GM21717 (cell line): ENCODE results near the gene CRLF3.
"Not testable (repeated sequence)": the region's sequence is repeated elsewhere in the genome, so short reads cannot be mapped to it uniquely, and the experiment has no call there.

Experiments
- ATAC-seq: cut with Tn5 transposase; IDR thresholded peaks from one replicate; pipeline ENCODE4 v1.9.1; 2021; ENCODE audit warnings: mild to moderate bottlenecking, moderate library complexity; ENCODE audit not compliant: unreplicated experiment

CRLF3 gene

DNA sequence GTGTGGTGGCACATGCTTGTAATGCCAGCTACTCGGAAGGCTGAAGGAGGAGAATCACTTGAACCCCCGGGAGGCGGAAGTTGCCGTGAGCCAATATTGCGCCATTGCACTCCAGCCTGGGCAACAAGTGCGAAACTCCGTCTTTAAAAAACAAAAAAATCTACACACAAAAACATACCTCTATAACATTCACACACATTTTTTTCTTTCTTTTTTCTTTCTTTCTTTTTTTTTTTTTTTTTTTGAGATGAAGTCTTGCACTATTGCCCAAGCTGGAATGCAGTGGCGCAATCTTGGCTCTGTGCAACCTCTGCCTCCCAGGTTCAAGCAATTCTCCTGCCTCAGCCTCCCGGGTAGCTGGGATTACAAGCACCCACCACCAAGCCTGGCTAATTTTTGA lies 9.6 kb downstream of the CRLF3 start:
- ATAC-seq: not testable (repeated sequence)

DNA sequence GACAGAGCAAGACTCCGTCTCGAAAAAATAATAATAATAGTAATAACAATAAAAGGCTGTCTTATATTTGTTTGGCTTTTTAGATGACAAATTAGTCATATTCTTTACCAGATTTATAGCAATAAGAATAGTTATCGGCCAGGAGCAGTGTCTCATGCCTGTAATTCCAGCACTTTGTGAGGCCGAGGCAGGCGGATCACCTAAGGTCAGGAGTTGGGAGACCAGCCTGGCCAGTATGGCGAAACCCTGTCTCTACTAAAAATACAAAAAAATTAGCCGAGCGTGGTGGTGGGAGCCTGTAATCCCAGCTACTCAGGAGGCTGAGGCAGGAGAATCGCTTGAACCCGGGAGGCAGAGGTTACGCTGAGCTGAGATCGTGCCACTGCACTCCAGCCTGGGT lies 10.3 kb downstream of the CRLF3 start:
- not testable (repeated sequence) for ATAC-seq

DNA sequence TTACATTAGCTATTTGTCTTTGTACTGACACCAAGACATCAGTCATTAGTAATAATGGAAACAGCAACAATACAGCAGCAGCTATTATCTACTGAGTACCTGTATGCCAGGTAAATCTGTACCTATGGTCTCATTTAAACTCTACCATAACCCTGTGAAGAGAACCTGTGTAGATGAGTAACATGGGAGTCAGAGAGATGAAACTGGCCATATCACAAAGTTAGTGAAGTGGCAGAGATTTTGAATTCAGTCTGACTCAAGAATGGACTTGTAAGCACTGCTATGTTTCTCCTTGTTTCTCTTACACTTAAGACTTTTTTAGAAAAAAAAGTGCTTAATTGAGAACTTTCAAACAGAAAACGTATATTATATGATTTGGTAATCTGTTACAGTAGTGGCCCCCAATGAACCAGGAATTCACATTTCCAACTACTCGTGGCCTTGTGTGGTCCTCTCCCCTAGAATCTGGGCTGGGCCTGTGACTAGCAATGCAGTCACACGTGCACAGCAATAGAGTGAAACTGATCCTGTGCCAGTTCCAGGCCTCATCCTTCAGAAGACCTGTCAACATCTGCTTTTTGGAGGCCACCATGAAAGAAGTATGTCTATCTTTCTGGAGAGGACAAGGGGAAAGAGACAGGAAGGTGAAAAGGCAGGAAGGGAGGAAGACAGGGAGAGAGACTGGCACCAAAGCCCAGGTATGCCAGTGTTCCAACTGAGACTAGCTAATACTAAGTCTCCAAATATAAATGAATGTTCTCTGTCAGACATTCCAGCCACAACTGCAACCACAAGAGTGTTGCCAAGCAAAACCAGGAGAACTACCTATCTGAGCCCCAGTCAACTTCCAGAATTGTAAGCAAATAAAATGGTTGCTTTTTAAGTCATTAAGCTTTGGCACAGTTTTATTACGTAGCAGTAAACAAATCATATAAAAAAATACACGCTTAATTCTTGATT lies 12.0 kb downstream of the CRLF3 start:
- ATAC-seq: no peak

DNA sequence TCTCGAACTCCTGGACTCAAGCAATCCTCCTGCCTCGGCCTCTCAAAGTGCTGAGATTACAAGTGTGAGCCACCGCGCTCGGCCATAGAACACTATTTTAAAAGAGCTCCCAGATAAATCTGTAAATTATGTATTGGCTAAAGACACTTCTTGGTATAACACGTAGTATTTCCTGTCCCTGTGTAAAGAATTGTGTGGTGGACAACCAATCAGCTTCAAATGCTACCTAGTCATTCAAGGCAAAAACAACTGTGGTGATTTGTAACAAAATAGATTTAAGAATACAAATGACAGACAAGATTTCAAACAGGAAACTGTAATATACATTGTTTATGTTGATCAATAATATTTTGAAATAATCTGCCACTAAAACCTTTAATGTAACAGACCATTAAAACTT lies 14.6 kb downstream of the CRLF3 start:
- ATAC-seq: no peak

DNA sequence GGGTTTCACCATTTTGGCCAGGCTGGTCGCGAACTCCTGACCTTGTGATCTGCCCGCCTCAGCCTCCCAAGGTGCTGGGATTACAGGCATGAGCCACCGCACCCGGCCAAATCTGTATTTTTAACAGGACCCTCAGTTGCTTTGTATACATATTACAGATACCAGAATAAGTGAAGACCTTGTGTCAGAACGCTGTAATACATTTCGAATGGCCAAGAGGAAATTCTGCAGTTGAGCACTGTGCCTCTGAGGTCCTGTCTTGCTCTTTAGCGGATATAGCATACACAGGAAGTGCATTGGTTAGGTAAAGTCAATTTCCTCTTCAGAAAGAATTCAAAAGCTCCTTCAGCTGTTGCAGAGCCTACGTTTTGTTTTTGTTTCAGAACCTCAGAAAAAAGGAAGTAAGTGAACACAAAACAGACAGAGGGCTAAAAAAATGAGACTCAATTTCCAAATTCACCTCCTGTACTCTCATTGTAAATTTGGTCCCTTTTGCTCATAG lies 15.7 kb downstream of the CRLF3 start:
- no peak for ATAC-seq

DNA sequence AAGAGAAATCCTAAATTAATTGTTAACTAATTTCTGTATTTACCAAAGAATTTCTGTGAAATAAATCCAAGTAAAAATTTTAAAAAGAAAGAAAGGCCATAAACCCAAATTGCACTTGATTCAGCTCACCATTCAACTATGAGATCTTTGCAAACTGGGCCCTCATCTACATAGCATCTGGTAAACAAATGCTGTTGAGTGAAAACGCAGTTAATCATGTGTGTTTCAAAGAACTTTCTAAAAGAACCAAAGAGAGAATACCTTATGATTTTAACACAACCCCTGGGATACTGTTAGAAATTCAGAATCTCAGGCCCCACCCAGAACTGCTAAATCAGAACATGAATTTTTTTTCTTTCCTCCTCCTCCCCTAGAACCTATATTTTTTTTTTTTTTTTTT lies 16.6 kb downstream of the CRLF3 start:
- ATAC-seq: no peak

DNA sequence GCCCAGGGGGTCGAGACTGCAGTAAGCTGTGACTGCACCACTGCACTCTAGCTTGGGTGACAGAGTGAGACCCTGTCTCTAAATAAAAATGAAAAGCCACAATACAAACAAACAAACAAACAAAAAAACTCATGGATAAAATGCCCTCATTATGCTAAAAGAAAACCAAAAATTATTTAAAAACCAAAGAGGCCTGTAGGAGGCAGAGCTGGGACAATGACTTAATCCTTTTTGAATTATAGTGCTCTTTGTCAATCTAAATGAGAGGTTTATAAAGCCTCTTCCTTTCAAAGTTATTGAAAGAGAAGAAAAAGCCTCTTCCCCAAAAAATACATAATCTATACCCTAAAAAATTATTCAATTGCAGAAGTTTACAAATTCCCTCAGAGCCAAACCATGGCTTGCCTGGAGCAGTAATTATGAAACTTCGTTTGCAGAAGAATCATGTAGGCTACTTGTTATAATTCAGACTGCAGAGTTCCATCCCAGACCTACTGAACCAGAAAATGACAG lies 18.5 kb downstream of the CRLF3 start:
- ATAC-seq: no peak

DNA sequence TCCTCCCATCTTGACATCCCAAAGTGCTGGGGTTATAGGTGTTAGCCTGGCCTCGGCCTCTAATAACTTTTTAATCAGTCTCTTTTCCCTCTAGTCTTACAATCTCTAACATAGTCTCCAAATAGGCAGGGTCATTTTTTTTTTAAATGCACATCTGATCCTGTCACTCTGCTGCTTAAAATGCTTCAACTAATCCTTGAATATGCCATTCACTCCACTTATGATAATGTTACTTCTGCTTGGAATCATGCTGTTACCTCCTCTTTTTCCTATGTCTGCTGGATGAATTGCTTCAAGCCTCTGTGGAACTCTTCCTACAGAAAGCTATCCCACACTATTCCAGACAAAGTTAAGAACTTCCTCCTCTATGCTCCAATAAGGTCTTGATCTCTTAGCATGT lies 22.8 kb downstream of the CRLF3 start:
- ATAC-seq: no peak

DNA sequence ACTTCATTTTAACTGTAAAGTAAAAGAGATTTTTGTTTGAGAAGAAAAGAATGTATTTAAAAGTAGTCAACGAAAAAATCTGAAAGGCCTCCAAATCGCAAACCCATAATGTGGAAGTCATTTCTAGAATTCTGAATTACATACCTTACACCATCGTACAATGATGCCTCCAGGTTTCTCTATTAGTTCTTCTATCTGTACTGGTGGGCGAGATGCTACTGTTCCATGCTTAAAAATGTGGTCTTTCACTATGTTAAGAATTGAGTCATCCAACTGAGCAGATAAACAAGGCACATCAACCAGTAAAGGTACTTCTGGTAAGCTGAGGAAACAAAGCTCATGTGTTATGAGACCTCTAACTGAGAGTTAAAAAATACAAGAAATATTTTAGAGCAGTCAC lies 28.5 kb downstream of the CRLF3 start:
- no peak for ATAC-seq

DNA sequence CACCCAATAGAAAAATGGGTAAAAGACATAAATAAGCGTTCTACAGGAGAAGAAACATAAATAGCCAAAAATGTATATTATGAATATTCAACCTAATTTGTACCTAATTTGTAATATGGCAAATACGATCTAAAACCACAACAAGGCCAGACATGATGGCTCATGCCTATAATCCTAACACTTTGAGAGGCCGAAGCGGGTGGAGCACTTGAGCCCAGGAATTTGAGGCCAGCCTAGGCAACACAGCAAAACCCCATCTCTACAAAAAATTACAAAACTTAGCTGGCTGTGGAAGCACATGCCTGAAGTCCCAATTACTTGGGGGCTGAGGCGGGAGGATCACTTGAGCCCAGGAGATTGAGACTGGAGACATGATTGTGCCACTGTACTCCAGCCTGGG lies 30.1 kb downstream of the CRLF3 start:
- ATAC-seq: no peak

DNA sequence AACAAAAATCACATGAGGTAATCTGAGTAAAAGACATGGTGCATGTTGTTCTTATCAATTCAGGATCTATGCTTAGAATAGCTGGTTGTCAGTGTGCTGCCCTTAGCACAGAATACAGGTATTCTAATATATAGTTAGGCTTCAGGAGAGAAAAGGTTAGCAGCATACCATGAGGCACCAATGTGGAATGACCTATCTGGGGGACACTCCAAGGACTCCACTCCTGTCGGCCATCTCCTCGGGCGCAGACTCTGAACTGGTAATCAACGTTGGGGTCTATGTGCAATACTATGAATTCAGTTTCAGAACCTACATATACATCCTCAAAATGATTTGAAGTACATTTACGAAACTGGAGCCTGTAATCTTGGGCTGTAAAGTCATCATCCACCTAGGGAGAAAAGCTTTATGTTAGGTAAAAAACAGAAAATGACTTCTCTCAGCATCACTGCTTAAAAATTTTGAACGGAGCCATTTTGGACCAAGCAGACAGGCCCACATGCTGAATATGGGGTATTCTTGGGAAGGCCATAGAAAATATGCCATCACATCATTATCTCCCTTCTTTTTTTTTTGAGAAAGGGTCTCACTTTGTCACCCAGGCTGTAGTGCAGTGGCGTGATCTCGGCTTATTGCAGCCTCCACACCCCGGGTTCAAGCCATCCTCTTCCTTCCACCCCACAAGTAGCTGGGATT lies 31.1 kb downstream of the CRLF3 start:
- no peak for ATAC-seq

DNA sequence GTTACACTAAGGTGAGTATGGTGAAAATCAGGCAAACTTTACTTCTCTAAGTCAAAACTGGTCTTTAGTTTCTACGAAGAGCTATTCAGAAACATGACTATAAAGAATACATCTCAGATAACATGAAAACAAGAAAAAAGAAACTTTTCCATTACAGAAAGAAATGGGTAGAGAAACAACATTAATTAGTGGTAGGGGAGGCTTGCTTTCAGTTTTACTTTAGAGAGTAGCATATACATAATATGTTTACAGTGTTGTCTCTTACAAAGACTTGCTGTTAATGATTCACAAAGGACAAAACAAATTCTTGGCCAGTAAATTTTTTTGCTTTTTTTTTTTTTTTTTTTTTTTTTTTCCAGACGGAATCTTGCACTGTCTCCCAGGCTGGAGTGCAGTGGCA lies 34.2 kb downstream of the CRLF3 start:
- ATAC-seq: no peak

DNA sequence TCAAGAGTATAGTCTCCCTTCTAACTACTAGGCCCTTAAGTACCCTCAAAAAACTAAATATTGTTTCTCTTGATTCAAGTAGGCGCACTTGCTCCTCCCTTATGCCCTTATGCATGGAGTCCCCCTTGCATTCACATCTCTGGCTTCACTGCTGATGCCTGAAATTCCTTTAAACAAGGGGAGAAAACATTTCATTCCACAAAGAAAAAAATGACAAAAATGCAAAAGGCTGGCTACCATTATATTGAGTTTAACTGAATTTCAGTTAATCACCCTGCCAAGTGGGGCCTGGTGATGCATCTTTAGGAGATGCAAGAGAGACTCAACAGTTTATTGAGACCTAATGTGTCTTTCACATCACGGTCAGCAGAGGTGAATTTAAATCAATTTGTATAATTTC lies 35.6 kb downstream of the CRLF3 start:
- no peak for ATAC-seq

DNA sequence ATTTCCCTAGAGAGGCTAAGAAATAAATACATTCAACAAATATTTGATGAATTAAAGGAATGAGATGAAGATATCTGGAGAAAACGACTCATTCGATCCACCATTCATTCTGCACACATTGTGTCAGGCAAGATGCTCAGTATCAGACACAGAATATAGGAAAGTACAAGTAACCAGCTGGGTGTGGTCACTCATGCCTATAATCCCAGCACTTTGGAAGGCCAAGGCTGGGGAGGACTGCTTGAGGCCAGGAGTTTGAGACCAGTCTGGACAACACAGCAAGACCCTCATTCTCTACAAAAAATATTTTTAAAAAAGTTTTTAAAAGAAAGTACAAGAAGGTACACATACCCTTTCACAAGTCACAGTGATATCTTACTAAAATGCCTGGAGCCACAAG lies 42.3 kb downstream of the CRLF3 start:
- no peak for ATAC-seq

DNA sequence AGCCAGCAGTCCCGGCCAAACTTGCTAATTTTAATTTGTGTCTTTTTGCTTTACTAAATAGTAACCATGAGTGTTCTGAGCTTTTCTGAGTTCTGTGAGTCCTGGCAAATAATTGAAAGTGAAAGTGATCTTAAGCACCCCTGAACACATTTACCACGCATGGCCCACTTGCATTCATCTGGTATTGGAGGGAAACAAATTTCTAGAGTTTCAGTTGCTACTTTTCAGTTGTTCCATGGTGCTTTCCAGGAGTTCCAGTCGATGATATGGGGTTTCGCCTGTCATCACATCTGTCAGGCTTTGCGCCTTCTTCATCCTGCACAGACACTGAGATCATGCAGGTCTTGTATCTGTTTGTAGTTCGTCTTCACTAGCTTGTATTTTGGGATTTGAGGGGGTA lies 44.1 kb downstream of the CRLF3 start:
- no peak for ATAC-seq

DNA sequence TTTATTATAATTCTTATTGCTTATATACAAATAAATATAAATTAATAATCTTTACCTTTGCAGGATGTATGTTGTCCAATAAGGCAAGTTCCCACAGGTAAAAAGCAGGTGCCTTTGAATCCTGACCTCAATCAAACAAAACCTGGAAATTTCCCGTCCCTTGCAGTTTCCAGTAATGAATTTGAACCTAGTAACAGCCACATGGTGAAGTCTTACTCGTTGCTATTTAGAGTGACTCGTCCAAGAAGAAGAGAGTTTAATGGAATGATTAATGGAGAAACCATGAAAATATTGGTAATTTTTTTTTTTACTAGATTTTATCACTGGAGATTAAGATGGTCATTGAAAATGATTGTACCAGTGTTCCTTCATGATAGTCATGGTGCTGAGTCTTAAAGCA lies 55.7 kb downstream of the CRLF3 start:
- not testable (repeated sequence) for ATAC-seq

DNA sequence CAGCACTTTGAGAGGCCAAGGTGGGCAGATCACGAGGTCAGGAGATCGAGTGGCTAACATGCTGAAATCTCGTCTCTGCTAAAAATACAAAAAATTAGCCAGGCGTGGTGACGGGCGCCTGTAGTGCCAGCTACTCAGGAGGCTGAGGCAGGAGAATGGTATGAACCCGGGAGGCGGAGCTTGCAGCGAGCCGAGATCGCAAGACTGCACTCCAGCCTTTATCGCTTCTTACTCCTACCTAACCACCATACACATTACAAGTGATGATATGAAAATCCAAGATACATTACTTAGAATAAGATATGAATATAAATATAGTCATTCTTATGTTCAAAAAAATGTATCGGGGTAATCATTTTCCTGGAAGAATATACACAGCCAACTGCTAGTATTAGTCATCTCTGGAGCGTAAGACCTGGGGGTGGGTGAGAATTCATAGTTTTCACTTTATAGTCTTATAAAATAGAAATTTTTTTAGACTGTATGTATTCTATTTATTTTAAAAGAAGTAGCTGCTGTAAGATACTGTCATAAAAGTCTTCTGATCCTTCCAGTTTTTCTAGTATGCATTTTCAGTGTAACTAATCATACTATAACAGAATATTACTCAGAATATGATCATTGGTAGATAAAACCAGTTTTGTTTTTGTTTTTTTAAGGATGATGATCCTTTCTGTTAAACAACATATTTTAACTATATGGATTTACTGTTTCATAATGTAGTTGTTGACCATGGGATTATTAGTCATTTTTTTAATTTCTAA lies 56.7 kb downstream of the CRLF3 start:
- ATAC-seq: not testable (repeated sequence)

DNA sequence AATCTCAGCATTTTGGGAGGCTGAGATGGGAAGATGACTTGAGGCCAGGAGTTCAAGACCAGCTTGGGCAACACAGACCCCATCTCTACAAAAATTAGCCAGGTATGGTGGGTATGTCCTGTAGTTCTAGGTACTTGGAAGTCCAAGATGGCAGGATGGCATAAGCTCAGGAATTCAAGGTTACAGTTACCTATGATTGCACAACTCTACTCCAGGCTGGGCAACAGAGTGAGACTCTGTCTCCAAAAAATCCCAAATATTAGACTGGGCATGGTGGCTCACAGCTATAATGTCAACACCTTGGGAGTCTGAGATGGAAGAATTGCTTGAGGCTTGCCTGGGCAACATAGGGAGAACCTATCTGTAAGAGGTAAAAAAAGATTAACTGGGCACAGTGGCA lies 63.4 kb downstream of the CRLF3 start:
- ATAC-seq: no peak

DNA sequence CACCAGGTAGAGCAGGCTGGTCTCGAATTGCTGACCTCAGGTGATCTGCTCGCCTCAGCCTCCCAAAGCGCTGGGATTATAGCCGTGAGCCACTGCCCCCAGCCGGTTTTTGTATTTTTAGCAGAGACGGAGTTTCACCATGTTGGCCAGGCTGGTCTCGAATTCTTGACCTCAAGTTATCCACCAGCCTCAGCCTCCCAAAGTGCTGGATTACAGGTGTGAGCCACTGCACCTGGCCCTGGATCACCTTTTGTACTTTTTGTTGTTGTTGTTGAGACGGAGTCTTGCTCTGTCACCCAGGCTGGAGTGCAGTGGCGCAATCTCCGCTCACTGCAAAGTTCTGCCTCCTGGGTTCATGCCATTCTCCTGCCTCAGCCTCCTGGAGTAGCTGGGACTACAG lies 71.2 kb downstream of the CRLF3 start:
- ATAC-seq: not testable (repeated sequence)

DNA sequence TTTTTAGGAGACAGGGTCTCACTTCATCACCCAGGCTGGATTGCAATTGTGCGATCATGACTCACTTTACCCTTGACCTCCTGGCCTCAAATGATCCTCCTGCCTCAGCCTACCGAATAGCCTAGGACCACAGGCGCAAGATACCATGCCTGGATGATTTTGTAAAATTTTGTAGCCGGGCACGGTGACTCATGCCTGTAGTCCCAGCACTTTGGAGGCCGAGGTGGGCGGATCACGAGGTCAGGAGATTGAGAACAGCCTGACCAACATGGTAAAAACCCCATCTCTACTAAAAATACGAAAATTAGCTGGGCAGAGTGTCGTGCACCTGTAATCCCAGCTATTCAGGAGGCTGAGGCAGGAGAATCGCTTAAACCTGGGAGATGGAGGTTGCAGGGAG lies 73.5 kb downstream of the CRLF3 start:
- not testable (repeated sequence) for ATAC-seq

DNA sequence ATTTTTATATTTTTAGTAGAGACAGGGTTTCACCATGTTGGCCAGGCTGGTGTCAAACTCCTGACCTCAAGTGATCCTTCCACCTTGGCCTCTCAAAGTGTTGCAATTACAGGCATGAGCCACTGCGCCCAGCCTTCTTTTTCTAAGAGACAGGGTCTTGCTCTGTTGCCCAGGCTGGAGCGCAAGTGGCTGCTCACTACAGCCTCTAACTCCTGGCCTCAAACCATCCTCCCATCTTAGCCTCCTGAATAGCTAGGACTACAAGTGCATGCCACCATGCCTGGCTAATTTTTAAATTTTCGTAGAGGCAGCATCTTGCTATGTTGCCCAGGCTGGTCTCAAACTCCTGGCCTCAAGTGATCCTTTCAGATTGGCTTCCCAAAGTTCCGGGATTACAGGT lies 76.9 kb downstream of the CRLF3 start:
- not testable (repeated sequence) for ATAC-seq
